ENCODE data around the gene RIMBP2. TPM values are rescaled to one million over a fixed set of nuclear protein-coding genes. Genes with fewer than 3 reads are reported as not detected.

Gene RIMBP2
- total and polyA plus RNA-seq, 11 donors, result 2.1 TPM; not detected in 10

GRCh38 chr12:130675121-130675520 lies 41.0 kb downstream of the RIMBP2 start:
- no peak for TF ChIP-seq POLR2A (IDR thresholded peaks at IDR 0.05)
- TF ChIP-seq CTCF (IDR thresholded peaks at IDR 0.05), result no peak
- DNase-seq (no peak), ATAC-seq (no peak)
- 92 to 97% (median 93%) methylated on average over 12 to 16 of the region's 16 CpGs for WGBS, 4 donors
- Histone ChIP-seq H3K4me3 (no peak overlapping the region), H3K4me1 (no peaks in the 10 kb centered on the region), H3K27ac (no peak overlapping the region), H3K9me3 (no peaks in the 10 kb centered on the region), H3K27me3 (peaks cover 0 to 13% (median 0%) of the 10 kb centered on the region in 9 donors), H3K36me3 (no peaks in the 10 kb centered on the region)
- intact Hi-C loops (cut with DNase I), result no loop called here

- Histone ChIP-seq H3K4me3 (no peak overlapping the region), H3K27me3 (peaks cover 0 to 13% (median 0%) of the 10 kb centered on the region in 9 donors), H3K27ac (no peak overlapping the region), H3K36me3 (no peaks in the 10 kb centered on the region), H3K4me1 (no peaks in the 10 kb centered on the region), H3K9me3 (no peaks in the 10 kb centered on the region)
- no peak for ATAC-seq
- 88 to 92% (median 89%) methylated on average over 24 of the region's 24 CpGs for WGBS, 4 donors
- TF ChIP-seq POLR2A (IDR thresholded peaks at IDR 0.05), result no peak
- TF ChIP-seq CTCF (IDR thresholded peaks at IDR 0.05), result no peak
- intact Hi-C loops (cut with DNase I), result no loop called here
- no peak for DNase-seq
These were observed 41.4 kb downstream of the RIMBP2 start for GRCh38 chr12:130674676-130675075.

DNA sequence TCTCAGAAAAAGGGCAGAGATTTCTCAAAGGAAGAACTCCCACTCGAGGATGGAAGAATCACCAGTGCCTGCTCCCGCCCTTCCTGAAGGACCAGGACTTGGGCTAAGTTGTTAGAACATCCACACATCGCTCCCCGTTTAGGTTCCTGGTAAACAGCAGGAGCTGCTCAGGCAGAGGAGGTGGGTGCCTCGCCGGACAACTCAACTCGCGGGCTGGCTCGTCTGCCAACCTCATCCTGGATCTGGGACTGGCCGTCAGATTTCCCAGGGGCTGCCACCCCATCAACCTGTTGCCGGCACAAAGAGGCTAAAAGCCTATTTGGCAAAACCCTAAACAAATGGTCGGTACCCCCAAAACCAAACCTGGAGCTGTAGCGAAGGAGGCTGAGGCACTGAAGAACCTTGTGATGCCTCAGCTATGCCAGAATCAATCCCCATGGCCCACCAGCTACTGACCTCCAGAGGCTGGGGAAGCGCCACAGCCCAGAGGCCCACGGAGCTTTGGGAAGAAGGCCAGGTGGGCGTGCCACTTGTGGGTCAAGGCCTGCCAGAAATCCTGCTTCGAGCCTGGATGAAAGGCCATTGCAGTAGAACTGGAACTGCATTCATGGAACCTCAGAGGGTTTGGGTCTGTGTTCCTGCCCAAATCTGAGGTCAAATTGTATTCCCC lies 42.9 kb downstream of the RIMBP2 start:
- Histone ChIP-seq H3K4me3 (no peak overlapping the region), H3K36me3 (no peaks in the 10 kb centered on the region), H3K9me3 (peaks cover 0 to 4% (median 0%) of the 10 kb centered on the region in 12 donors), H3K27ac (no peak overlapping the region), H3K27me3 (peaks cover 0 to 12% (median 0%) of the 10 kb centered on the region in 9 donors), H3K4me1 (no peaks in the 10 kb centered on the region)
- intact Hi-C loops (cut with DNase I), result no loop called here
- no peak for ATAC-seq
- no peak for DNase-seq
- no peak for TF ChIP-seq CTCF (IDR thresholded peaks at IDR 0.05)
- WGBS, 4 donors, result 67 to 79% (median 71%) methylated on average over 14 to 17 of the region's 17 CpGs

- H3K4me1 ChIP-seq, result no peaks in the 10 kb centered on the region
- DNase-seq (no peak), ATAC-seq (no peak)
- H3K4me3 ChIP-seq, result no peak overlapping the region
- intact Hi-C loops (cut with DNase I), result no loop called here
- H3K36me3 ChIP-seq, result no peaks in the 10 kb centered on the region
- 67 to 77% (median 71%) methylated on average over 12 to 15 of the region's 15 CpGs for WGBS, 4 donors
- no peak for TF ChIP-seq CTCF (IDR thresholded peaks at IDR 0.05)
- TF ChIP-seq POLR2A (IDR thresholded peaks at IDR 0.05), result no peak
- no peak overlapping the region for H3K27ac ChIP-seq
- H3K9me3 ChIP-seq, result peaks cover 0 to 12% (median 0%) of the 10 kb centered on the region in 12 donors
- peaks cover 0 to 11% (median 0%) of the 10 kb centered on the region in 9 donors for H3K27me3 ChIP-seq
These were observed 43.8 kb downstream of the RIMBP2 start for GRCh38 chr12:130672089-130672820.
